ENCODE measurements around the gene ERFL.
A peak's percentile ranks its signal among the peaks of the same experiment; 100 is the strongest.

ERFL gene

GRCh38 chr19:41956621-41957020 lies 28.4 kb upstream of the ERFL start:
- DNase-seq (ENCODE audit: low spot score) (no peak), ATAC-seq (ENCODE audit: low read depth) (no peak)
- H3K27me3 ChIP-seq (ENCODE audit: insufficient read depth, poor library complexity, severe bottlenecking), result no peaks in the 10 kb centered on the region
- H3K4me1 ChIP-seq (ENCODE audit: insufficient read depth, poor library complexity, severe bottlenecking), result peaks cover 7% of the 10 kb centered on the region
- peaks cover 5% of the 10 kb centered on the region; the same call in 1 of the 2 replicates for H3K36me3 ChIP-seq (ENCODE audit: low read depth)
- TF ChIP-seq CTCF (IDR thresholded peaks at IDR 0.05; ENCODE audit: poor library complexity, severe bottlenecking), result no peak
- no peak overlapping the region for H3K4me3 ChIP-seq (ENCODE audit: severe bottlenecking)
- H3K9me3 ChIP-seq (ENCODE audit: severe bottlenecking), result no peaks in the 10 kb centered on the region
- H3K27ac ChIP-seq (ENCODE audit: poor library complexity, severe bottlenecking), result no peak overlapping the region

GRCh38 chr19:41955521-41955920 lies 27.3 kb upstream of the ERFL start:
- ATAC-seq (ENCODE audit: low read depth) (no peak), DNase-seq (ENCODE audit: low spot score) (no peak)
- H3K9me3 ChIP-seq (ENCODE audit: severe bottlenecking), result no peaks in the 10 kb centered on the region
- no peak overlapping the region for H3K27ac ChIP-seq (ENCODE audit: poor library complexity, severe bottlenecking)
- H3K27me3 ChIP-seq (ENCODE audit: insufficient read depth, poor library complexity, severe bottlenecking), result no peaks in the 10 kb centered on the region
- H3K36me3 ChIP-seq (ENCODE audit: low read depth), result peaks cover 5% of the 10 kb centered on the region; the same call in 1 of the 2 replicates
- no peak overlapping the region for H3K4me3 ChIP-seq (ENCODE audit: severe bottlenecking)
- TF ChIP-seq CTCF (IDR thresholded peaks at IDR 0.05; ENCODE audit: poor library complexity, severe bottlenecking), result no peak
- H3K4me1 ChIP-seq (ENCODE audit: insufficient read depth, poor library complexity, severe bottlenecking), result peaks cover 7% of the 10 kb centered on the region

- no peaks in the 10 kb centered on the region for H3K4me1 ChIP-seq (ENCODE audit: insufficient read depth, poor library complexity, severe bottlenecking)
- ATAC-seq (ENCODE audit: low read depth) (peak; percentile 70), DNase-seq (ENCODE audit: low spot score) (no peak)
- H3K9me3 ChIP-seq (ENCODE audit: severe bottlenecking), result no peaks in the 10 kb centered on the region
- no peak overlapping the region for H3K4me3 ChIP-seq (ENCODE audit: severe bottlenecking)
- peak; percentile 89 for TF ChIP-seq CTCF (IDR thresholded peaks at IDR 0.05; ENCODE audit: poor library complexity, severe bottlenecking)
- H3K27me3 ChIP-seq (ENCODE audit: insufficient read depth, poor library complexity, severe bottlenecking), result no peaks in the 10 kb centered on the region
- H3K27ac ChIP-seq (ENCODE audit: poor library complexity, severe bottlenecking), result no peak overlapping the region
- no peaks in the 10 kb centered on the region for H3K36me3 ChIP-seq (ENCODE audit: low read depth)
Measured at GRCh38 chr19:41951686-41952172, 23.5 kb upstream of the ERFL start.

- no peaks in the 10 kb centered on the region for H3K9me3 ChIP-seq (ENCODE audit: severe bottlenecking)
- no peak for TF ChIP-seq CTCF (IDR thresholded peaks at IDR 0.05; ENCODE audit: poor library complexity, severe bottlenecking)
- no peaks in the 10 kb centered on the region for H3K4me1 ChIP-seq (ENCODE audit: insufficient read depth, poor library complexity, severe bottlenecking)
- no peak overlapping the region for H3K27ac ChIP-seq (ENCODE audit: poor library complexity, severe bottlenecking)
- no peak overlapping the region for H3K4me3 ChIP-seq (ENCODE audit: severe bottlenecking)
- ATAC-seq (ENCODE audit: low read depth) (no peak), DNase-seq (ENCODE audit: low spot score) (no peak)
- no peaks in the 10 kb centered on the region for H3K27me3 ChIP-seq (ENCODE audit: insufficient read depth, poor library complexity, severe bottlenecking)
- H3K36me3 ChIP-seq (ENCODE audit: low read depth), result no peaks in the 10 kb centered on the region
Measured at GRCh38 chr19:41947091-41947490, 18.8 kb upstream of the ERFL start.

DNA sequence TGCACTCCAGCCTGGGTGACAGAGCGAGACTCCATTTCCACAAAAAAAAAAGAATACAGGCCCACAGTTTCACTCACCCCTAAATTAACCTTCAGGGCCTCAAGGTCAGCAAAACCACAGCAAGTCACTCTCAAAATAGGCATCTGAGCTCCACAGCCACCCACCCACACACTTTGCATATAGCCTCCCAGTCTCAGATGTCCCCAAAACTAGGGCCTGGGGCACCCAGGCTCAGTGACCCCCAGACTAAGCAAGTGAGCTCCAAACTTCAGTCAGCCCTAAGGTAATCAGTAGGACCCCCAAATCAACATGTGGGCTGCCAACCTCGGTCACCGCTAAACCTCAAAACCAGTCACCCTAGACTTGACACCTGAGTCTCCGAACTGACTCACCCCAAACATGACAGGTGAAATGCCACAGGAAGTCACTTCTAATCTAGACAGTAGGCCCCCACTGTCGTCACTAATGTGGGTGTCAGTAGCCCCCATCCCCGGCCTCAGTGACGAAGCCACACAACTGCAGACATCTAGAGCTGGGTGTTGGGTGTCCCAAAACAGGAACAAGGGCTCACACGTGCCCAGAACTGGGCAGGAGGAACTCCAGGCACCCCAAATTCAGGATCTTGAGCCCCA lies 17.0 kb upstream of the ERFL start:
- Histone ChIP-seq H3K36me3 (ENCODE audit: low read depth) (no peaks in the 10 kb centered on the region), H3K4me3 (ENCODE audit: severe bottlenecking) (no peak overlapping the region), H3K27me3 (ENCODE audit: insufficient read depth, poor library complexity, severe bottlenecking) (no peaks in the 10 kb centered on the region), H3K4me1 (ENCODE audit: insufficient read depth, poor library complexity, severe bottlenecking) (no peaks in the 10 kb centered on the region), H3K27ac (ENCODE audit: poor library complexity, severe bottlenecking) (no peak overlapping the region), H3K9me3 (ENCODE audit: severe bottlenecking) (no peaks in the 10 kb centered on the region)
- ATAC-seq (ENCODE audit: low read depth) (no peak), DNase-seq (ENCODE audit: low spot score) (no peak)
- TF ChIP-seq CTCF (IDR thresholded peaks at IDR 0.05; ENCODE audit: poor library complexity, severe bottlenecking), result no peak

All from RWPE2 (cell line).